HCT116 (cell line): Measurements from ENCODE around the gene TUBA1C. TPM values are rescaled to one million over a fixed set of nuclear protein-coding genes. Genes with fewer than 3 reads are reported as not detected.

Experiments
- ATAC-seq: fragments of 200-7000 bp; cut with Tn5 transposase; 2 replicates; pipeline ENCODE4 v1.9.1; 2020; ENCODE audit warnings: mild to moderate bottlenecking, moderate library complexity
- BruUV-seq: library from RNA; stranded (reverse); fragments of 400-500 nt; replicated peaks from 2 replicates; lab custom pipeline; 2021; lab: Mats Ljungman, UMichigan
- CTCF ChIA-PET: fragments of 300-600 bp; sonication (Branson Sonifier 250); formaldehyde crosslinking; loops from one replicate; lab custom pipeline; 2021; ENCODE audit warnings: antibody characterized with exemption; lab: Charles Lee
- POLR2A ChIA-PET: fragments of 300-600, 350-600 bp; sonication (Branson Sonifier 250); formaldehyde crosslinking; loops from one replicate; lab custom pipeline; 2021; ENCODE audit warnings: antibody characterized with exemption; lab: Charles Lee
- RAD21 ChIA-PET, 2 experiments: fragments of 300-600 bp; sonication (Branson Sonifier 250); formaldehyde crosslinking; loops; one replicate each; lab custom pipeline; 2023; ENCODE audit warnings: low total read pairs in 2 of 2; ENCODE audit not compliant: uncharacterized antibody in 2 of 2, unreplicated experiment in 2 of 2, low non-redundant PET in 1 of 2; lab: Charles Lee
- DNase-seq: peaks from one replicate; pipeline ENCODE4 v3.0.0-alpha.2; 2010; ENCODE audit warnings: low read depth, low spot score
- H2AFZ ChIP-seq: fragments of 200-600 bp; shearing (Covaris generic), sonication (generic); 2 replicates; pipeline ENCODE4 v1.6.1; 2017; ENCODE audit warnings: low read depth, mixed run types, mixed read lengths, antibody characterized with exemption, low read length; ENCODE audit not compliant: poor library complexity, severe bottlenecking
- H3K27ac ChIP-seq: 2 replicates; pipeline ENCODE4 v1.5.1; 2012; ENCODE audit warnings: low read depth, low read length
- H3K27me3 ChIP-seq: fragments of 200-600 bp; sonication (generic); 2 replicates; pipeline ENCODE4 v1.6.1; 2016; ENCODE audit warnings: mixed run types, low read length, mixed read lengths; ENCODE audit not compliant: insufficient read depth
- H3K36me3 ChIP-seq, 2 experiments: fragments of 200-500 bp in 1 of 2; fragments of 200-600 bp in 1 of 2; sonication (Bioruptor generic) in 1 of 2; sonication (generic) in 1 of 2; 2 replicates each; pipeline versions ENCODE4 v1.5.1 to v1.6.1; 2014 to 2016; ENCODE audit warnings: low read length in 2 of 2, inconsistent platforms in 1 of 2, mixed read lengths in 1 of 2, mixed run types in 1 of 2; ENCODE audit not compliant: insufficient read depth in 2 of 2, control insufficient read depth in 1 of 2
- H3K4me1 ChIP-seq, 2 experiments: fragments of 200-600 bp in 1 of 2; sonication (generic) in 1 of 2; 2 replicates each; pipeline versions ENCODE4 v1.5.1 to v1.6.1; 2012 to 2017; ENCODE audit warnings: low read length in 2 of 2, inconsistent platforms in 1 of 2, mild to moderate bottlenecking in 1 of 2, mixed read lengths in 1 of 2, mixed run types in 1 of 2, moderate library complexity in 1 of 2; ENCODE audit not compliant: insufficient read depth in 2 of 2, control insufficient read depth in 1 of 2
- H3K4me2 ChIP-seq: fragments of 200-600 bp; sonication (generic); 2 replicates; pipeline ENCODE4 v1.6.1; 2017; ENCODE audit warnings: mixed run types, low read length, mixed read lengths
- H3K4me3 ChIP-seq, 2 experiments: fragments of 200-600 bp in 1 of 2; sonication (generic) in 1 of 2; replicated peaks in 1 of 2; 2 replicates each; pipeline ENCODE4 v1.5.1; 2011 to 2016; ENCODE audit warnings: low read length in 2 of 2, control low read depth in 1 of 2, low read depth in 1 of 2, mild to moderate bottlenecking in 1 of 2, mixed read lengths in 1 of 2, mixed run types in 1 of 2
- H3K79me2 ChIP-seq: fragments of 200-600 bp; sonication (generic); 2 replicates; pipeline ENCODE4 v1.6.1; 2017; ENCODE audit warnings: mild to moderate bottlenecking, mixed run types, low read length, moderate library complexity, mixed read lengths; ENCODE audit not compliant: insufficient read depth
- H3K9ac ChIP-seq: fragments of 200-600 bp; sonication (generic); 2 replicates; pipeline ENCODE4 v1.6.1; 2016; ENCODE audit warnings: low read length, mixed read lengths
- H3K9me2 ChIP-seq: fragments of 200-600 bp; sonication (generic), shearing (Covaris generic); 2 replicates; pipeline ENCODE4 v1.6.1; 2017; ENCODE audit warnings: mixed run types, mild to moderate bottlenecking, moderate library complexity; ENCODE audit not compliant: insufficient read depth
- H3K9me3 ChIP-seq, 2 experiments: fragments of 200-500 bp in 1 of 2; fragments of 200-600 bp in 1 of 2; sonication (Bioruptor generic) in 1 of 2; sonication (generic) in 1 of 2; 2 replicates each; pipeline ENCODE4 v1.6.1; 2014 to 2017; ENCODE audit warnings: low read length in 2 of 2, mixed read lengths in 2 of 2, inconsistent platforms in 1 of 2, low read depth in 1 of 2, mild to moderate bottlenecking in 1 of 2, mixed run types in 1 of 2, moderate library complexity in 1 of 2; ENCODE audit not compliant: control insufficient read depth in 1 of 2, insufficient read depth in 1 of 2
- H4K20me1 ChIP-seq: fragments of 200-600 bp; sonication (generic), shearing (Covaris generic); 2 replicates; pipeline ENCODE4 v1.6.1; 2017; ENCODE audit warnings: mixed run types, mild to moderate bottlenecking, moderate library complexity; ENCODE audit not compliant: insufficient read depth
- ATF3 ChIP-seq: IDR thresholded peaks from 2 replicates; pipeline ENCODE4 v1.6.1; 2012
- CEBPB ChIP-seq: IDR thresholded peaks from 2 replicates; pipeline ENCODE4 v1.6.1; 2012; ENCODE audit warnings: low read depth
- ELF1 ChIP-seq: IDR thresholded peaks from 2 replicates; pipeline ENCODE4 v1.6.1; 2012; ENCODE audit warnings: low read depth, borderline replicate concordance
- EZH2 ChIP-seq: fragments of 200-600 bp; sonication (generic); IDR thresholded peaks from 2 replicates; pipeline ENCODE4 v1.6.1; 2017; ENCODE audit warnings: antibody characterized with exemption, mixed run types
- EZH2phosphoT487 ChIP-seq: fragments of 200-600 bp; IDR thresholded peaks from 2 replicates; pipeline ENCODE4 v1.6.1; 2018; ENCODE audit warnings: antibody characterized with exemption, borderline replicate concordance
- FOSL1 ChIP-seq: IDR thresholded peaks from 2 replicates; pipeline ENCODE4 v1.6.1; 2012; ENCODE audit warnings: low read depth
- JUND ChIP-seq: IDR thresholded peaks from 2 replicates; pipeline ENCODE4 v1.6.1; 2012
- MAX ChIP-seq: IDR thresholded peaks from 2 replicates; pipeline ENCODE4 v1.6.1; 2012
- POLR2AphosphoS5 ChIP-seq: IDR thresholded peaks from 2 replicates; pipeline ENCODE4 v1.6.1; 2011; ENCODE audit warnings: mild to moderate bottlenecking, low read depth, low read length, moderate library complexity
- REST ChIP-seq: IDR thresholded peaks from 2 replicates; pipeline ENCODE4 v1.6.1; 2012; ENCODE audit warnings: low read depth
- SIN3A ChIP-seq: IDR thresholded peaks from 2 replicates; pipeline ENCODE4 v1.6.1; 2012; ENCODE audit warnings: low read depth
- SP1 ChIP-seq: IDR thresholded peaks from 2 replicates; pipeline ENCODE4 v1.6.1; 2012; ENCODE audit warnings: low read depth
- YY1 ChIP-seq: IDR thresholded peaks from 2 replicates; pipeline ENCODE4 v1.6.1; 2011; ENCODE audit warnings: low read length, low read depth, moderate library complexity, mild to moderate bottlenecking; ENCODE audit not compliant: insufficient replicate concordance; ENCODE audit errors: extremely low read depth
- ZBTB33 ChIP-seq: IDR thresholded peaks from 2 replicates; pipeline ENCODE4 v1.6.1; 2011; ENCODE audit warnings: mild to moderate bottlenecking, low read length, moderate library complexity; ENCODE audit not compliant: insufficient replicate concordance; ENCODE audit errors: extremely low read depth
- ZFX ChIP-seq: fragments of 450-650 bp; IDR thresholded peaks from 2 replicates; pipeline ENCODE4 v1.6.1; 2017
- intact Hi-C: fragments of 100-400 bp; cut with micrococcal nuclease; formaldehyde crosslinking; loops from 2 replicates; pipeline ENCODE4 v1.10.0; 2022
- total RNA-seq: library from RNA; stranded (reverse); gene quantifications from one replicate; pipeline ENCODE4 v1.2.1, GENCODE V29; 2021; ENCODE audit not compliant: unreplicated experiment

Gene TUBA1C
- total RNA-seq, 1 experiment from 2014 or later: 571 TPM

- Histone ChIP-seq H3K4me3 (no peak overlapping the region), H3K27ac (no peak overlapping the region), H3K27me3 (no peaks in the 10 kb centered on the region), H3K4me2 (no peak overlapping the region), H2AFZ (no peak overlapping the region), H3K9ac (no peak overlapping the region), H3K9me3 (no peaks in the 10 kb centered on the region), H4K20me1 (no peaks in the 10 kb centered on the region), H3K4me1 (peaks cover 0 to 5% of the 10 kb centered on the region in 2 experiments; a peak in 2 of 4 replicates), H3K36me3 (no peaks in the 10 kb centered on the region), H3K9me2 (no peaks in the 10 kb centered on the region), H3K79me2 (no peaks in the 10 kb centered on the region)
- ChIA-PET POLR2A (no interaction called here), RAD21 (no interaction called here), CTCF (interaction anchor here (1.6 kb wide), 1 partner anchor 58 kb away, joined by 4 read pairs; no protein-coding TSS in a partner anchor)
- TF ChIP-seq ELF1 (no peak), POLR2AphosphoS5 (no peak), ZFX (no peak), REST (no peak), MAX (no peak), SP1 (no peak), EZH2 (no peak), YY1 (no peak), JUND (no peak), ATF3 (no peak), CEBPB (no peak), EZH2phosphoT487 (no peak), SIN3A (no peak), ZBTB33 (no peak), FOSL1 (no peak)
- no TSS peak for BruUV-seq
- ATAC-seq (no peak), DNase-seq (no peak)
- intact Hi-C loops: no loop called here
These were observed 19.8 kb downstream of the TUBA1C start for GRCh38 chr12:49284672-49285071.
